Measurements from ENCODE around the gene WWOX.
"Not testable (repeated sequence)": the region's sequence is repeated elsewhere in the genome, so short reads cannot be mapped to it uniquely, and the experiment has no call there.

WWOX gene

DNA sequence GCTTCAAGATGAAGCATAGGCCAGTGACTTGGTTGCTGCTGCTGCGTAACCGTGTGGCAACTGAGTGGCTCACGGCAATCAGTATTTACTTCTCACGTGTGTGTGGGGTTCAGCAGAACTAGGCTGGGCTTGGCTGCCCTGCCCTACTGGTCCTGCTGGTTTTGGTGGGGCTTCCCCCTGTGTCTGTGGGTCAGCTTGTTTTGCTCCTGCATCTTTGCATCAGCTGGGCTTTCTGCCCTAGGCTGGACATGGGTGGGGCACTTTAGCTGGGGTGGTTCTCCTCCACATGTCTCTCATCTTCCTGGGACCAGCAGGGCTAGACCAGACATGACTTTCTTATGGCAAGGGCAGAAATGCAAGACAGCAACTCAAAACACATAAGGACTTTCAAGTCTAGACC, 950.6 kb downstream of the WWOX start:
- DNase-seq (ENCODE audit: low spot score), result no peak
- H3K4me1 Mint-ChIP-seq (ENCODE audit: low read depth), result peaks cover 3% of the 10 kb centered on the region
- no peak overlapping the region for H3K27ac Mint-ChIP-seq
- no peaks in the 10 kb centered on the region for H3K36me3 Mint-ChIP-seq (ENCODE audit: low read depth)
- no peak overlapping the region for H3K4me3 Mint-ChIP-seq
- peaks cover 6% of the 10 kb centered on the region for H3K27me3 Mint-ChIP-seq (ENCODE audit: low read depth)
- peaks cover 5% of the 10 kb centered on the region for H3K9me3 Mint-ChIP-seq

DNA sequence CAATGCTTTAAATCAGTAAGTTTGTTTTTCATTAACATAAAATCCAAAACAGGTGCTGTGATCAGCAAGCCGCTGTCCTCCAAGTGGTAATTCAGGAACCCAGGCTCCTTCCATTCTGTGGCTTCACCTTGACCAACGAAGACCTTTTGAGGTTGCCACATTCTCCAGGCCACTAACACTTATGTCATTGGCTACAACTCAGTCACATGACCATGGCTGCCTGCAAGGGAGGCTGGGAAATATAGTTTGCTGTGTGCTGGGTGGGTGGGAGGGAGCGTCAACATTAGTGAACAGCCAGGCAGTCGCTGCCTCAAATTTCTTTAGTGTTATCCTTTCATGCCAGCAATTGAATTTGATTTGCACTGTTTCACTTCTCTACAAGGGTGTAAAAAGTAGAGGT, 951.9 kb downstream of the WWOX start:
- H3K27me3 Mint-ChIP-seq (ENCODE audit: low read depth), result peaks cover 6% of the 10 kb centered on the region
- no peak overlapping the region for H3K27ac Mint-ChIP-seq
- H3K36me3 Mint-ChIP-seq (ENCODE audit: low read depth), result no peaks in the 10 kb centered on the region
- no peak for DNase-seq (ENCODE audit: low spot score)
- H3K9me3 Mint-ChIP-seq, result peaks cover 5% of the 10 kb centered on the region
- H3K4me1 Mint-ChIP-seq (ENCODE audit: low read depth), result peaks cover 3% of the 10 kb centered on the region
- no peak overlapping the region for H3K4me3 Mint-ChIP-seq

DNA sequence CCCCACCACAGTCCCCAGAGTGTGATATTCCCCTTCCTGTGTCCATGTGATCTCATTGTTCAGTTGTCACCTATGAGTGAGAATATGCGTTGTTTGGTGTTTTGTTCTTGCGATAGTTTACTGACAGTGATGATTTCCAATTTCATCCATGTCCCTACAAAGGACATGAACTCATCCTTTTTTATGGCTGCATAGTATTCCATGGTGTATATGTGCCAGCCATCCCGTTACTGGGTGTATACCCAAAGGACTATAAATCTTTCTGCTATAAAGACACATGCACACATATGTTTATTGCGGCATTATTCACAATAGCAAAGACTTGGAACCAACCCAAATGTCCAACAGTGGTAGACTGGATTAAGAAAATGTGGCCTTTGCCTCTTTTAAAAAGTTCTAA, 952.7 kb downstream of the WWOX start:
- not testable (repeated sequence) for H3K27me3 Mint-ChIP-seq (ENCODE audit: low read depth); DNase-seq (ENCODE audit: low spot score); H3K4me1 Mint-ChIP-seq (ENCODE audit: low read depth); H3K4me3 Mint-ChIP-seq; H3K27ac Mint-ChIP-seq; H3K36me3 Mint-ChIP-seq (ENCODE audit: low read depth); H3K9me3 Mint-ChIP-seq

DNA sequence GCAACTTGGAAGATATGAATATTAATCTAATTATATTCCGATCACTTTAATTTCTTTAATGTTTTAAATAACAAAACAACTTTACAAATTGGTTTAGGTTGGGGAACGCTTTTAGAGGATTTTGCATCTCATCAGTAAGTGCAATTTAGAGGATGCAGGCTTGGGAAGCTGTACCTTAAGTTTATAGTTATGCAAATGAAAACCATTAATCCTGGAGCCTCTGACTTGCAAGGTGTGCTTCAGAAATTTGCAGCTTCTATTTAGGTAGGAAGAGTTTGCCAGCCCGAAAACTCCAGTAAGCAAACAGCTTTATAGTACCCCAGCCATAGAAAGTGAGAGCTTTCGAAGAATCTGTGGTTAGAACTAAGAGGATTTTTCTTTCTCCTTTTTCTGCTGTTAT, 954.1 kb downstream of the WWOX start:
- DNase-seq (ENCODE audit: low spot score), result no peak
- Mint-ChIP-seq H3K4me1 (ENCODE audit: low read depth) (no peaks in the 10 kb centered on the region), H3K27ac (no peak overlapping the region), H3K4me3 (no peak overlapping the region), H3K36me3 (ENCODE audit: low read depth) (no peaks in the 10 kb centered on the region), H3K9me3 (peaks cover 5% of the 10 kb centered on the region), H3K27me3 (ENCODE audit: low read depth) (peaks cover 8% of the 10 kb centered on the region)

DNA sequence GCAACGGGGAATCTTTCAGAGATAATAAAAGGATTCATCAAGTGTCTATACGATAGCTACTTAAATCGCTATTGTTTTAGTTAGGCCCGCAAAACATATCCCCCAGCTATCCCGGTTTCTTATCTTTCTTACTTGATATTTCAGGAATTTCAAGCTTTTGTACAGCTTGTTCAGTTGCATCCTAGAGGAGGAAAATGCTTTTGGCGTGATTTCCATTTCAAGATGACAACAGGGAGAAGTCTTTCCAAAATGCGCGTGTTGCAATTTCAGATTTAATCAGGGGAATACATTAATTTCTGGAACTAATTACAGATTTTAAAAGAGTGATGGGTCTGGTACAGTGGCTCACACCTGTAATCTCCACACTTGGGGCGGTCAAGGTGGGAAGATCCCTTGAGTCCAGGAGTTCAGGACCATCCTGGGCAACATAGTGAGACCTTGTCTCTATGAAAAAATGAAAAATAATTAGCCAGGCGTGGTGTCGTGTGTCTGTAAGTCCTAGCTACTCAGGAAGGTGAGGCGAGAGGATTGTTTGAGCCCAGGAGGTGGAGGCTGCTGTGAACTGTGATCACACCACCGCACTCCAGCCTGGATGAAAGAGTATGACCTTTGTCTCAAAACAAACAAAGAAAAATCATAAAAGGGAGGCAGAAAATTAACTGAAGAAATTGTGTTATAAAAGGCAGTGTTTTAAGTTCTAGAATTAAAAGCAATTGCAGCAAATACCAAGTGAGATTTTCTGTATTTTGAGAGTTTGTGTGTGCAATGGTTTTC, 954.9 kb downstream of the WWOX start:
- peaks cover 8% of the 10 kb centered on the region for H3K27me3 Mint-ChIP-seq (ENCODE audit: low read depth)
- H3K4me3 Mint-ChIP-seq, result no peak overlapping the region
- DNase-seq (ENCODE audit: low spot score), result no peak
- H3K27ac Mint-ChIP-seq, result no peak overlapping the region
- no peaks in the 10 kb centered on the region for H3K4me1 Mint-ChIP-seq (ENCODE audit: low read depth)
- H3K9me3 Mint-ChIP-seq, result peaks cover 5% of the 10 kb centered on the region
- H3K36me3 Mint-ChIP-seq (ENCODE audit: low read depth), result no peaks in the 10 kb centered on the region

DNA sequence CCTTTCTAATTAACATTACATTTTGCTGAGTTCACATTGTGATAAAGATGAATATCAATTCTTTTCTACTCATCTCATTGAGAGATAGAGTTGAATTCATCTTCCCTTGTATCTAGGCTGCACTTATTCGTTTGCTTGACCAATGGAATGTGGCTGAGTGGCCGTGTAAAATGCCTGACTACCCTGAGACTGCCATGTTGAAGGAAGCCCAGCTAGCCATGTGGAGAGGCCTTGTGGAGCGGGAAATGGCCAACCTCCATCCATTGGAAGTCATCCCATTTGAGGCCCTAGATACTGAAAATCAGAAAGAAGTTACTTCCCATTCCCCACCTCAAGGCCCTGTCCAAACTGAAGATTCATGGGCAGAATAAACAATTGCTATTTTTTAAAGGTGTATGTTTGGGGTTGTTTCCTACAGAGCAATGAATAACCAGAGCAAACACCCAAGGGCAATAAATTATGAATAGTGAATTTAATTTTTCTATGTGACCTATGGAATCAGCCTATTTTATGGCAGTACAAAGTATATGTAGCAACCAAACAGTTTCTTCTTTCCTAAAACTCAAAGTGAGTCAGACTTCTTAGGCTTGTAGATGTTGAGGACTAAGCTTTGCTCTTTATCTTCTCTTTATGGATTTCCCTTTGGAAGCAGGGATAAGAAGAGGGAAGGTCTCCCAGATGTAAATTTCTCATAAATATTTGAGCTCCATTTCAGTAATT, 956.0 kb downstream of the WWOX start:
- Mint-ChIP-seq H3K27me3 (ENCODE audit: low read depth) (peaks cover 10% of the 10 kb centered on the region), H3K36me3 (ENCODE audit: low read depth) (no peaks in the 10 kb centered on the region), H3K4me1 (ENCODE audit: low read depth) (no peaks in the 10 kb centered on the region), H3K27ac (no peak overlapping the region), H3K9me3 (peaks cover 5% of the 10 kb centered on the region), H3K4me3 (no peak overlapping the region)
- no peak for DNase-seq (ENCODE audit: low spot score)

DNA sequence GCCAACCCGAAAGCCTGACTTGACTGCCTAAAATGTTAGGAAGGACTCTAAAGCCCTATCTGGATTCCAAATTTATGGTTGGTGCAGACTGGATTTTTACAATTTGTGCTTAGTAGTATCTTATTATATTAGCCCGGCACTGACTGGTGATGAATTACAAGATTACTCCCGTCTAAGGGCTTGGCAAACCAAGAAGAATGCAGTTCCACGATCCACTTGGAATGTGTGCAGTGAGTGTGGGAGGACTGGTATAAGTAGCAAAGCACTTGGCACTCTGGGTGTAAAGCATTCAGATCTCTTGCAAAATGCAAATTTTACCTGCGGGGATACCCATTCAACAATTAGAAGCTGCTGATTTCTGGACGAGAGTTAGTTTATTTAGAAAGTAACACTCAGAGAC, 961.7 kb downstream of the WWOX start:
- DNase-seq (ENCODE audit: low spot score), result no peak

DNA sequence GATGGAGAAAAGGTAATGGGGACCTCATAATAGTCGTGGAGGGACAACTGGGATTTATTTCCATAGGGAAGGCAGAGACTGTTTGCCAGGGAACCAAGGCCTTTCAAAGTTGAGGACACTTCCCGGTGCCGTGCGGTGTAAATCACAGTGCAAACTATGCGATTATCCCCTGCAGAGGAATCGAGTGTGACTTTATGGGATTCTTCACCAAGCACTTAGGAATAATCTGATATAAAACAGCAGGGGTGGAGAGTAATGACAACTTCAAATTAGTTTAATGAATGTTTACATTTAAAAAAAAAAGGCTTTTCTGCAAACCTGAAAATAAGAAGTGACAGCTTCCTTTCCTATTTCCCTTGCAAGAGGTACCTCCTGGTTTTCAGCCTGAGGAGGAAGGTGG, 962.9 kb downstream of the WWOX start:
- peaks cover 1% of the 10 kb centered on the region for H3K4me1 Mint-ChIP-seq (ENCODE audit: low read depth)
- H3K27me3 Mint-ChIP-seq (ENCODE audit: low read depth), result peaks cover 12% of the 10 kb centered on the region
- no peak for DNase-seq (ENCODE audit: low spot score)
- H3K36me3 Mint-ChIP-seq (ENCODE audit: low read depth), result no peaks in the 10 kb centered on the region
- no peak overlapping the region for H3K27ac Mint-ChIP-seq
- H3K4me3 Mint-ChIP-seq, result no peak overlapping the region
- no peaks in the 10 kb centered on the region for H3K9me3 Mint-ChIP-seq

More for the DNA sequence above, 961.7 kb downstream of the WWOX start:
- Mint-ChIP-seq H3K36me3 (ENCODE audit: low read depth) (no peaks in the 10 kb centered on the region), H3K27ac (no peak overlapping the region), H3K4me3 (no peak overlapping the region), H3K27me3 (ENCODE audit: low read depth) (peaks cover 12% of the 10 kb centered on the region), H3K4me1 (ENCODE audit: low read depth) (no peaks in the 10 kb centered on the region), H3K9me3 (no peaks in the 10 kb centered on the region)

DNA sequence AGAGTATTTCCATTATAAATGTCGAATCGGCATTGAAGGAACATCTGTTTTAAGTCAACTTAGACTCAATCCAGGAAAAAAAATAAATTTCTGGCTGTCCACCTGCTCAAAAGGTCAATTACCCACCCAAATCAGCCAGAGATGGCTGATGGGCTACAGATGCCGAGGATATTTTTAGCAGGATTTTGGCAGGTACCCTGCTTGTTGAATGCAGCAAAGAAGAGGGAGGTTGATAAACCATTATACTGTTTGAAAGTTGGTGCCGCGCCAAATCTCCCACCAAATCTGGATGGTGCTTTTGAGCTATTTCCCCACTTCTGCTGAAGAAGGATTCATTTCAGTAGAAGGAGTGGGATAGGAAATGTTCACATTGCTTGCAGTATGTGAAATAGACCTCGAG, 963.4 kb downstream of the WWOX start:
- Mint-ChIP-seq H3K4me3 (no peak overlapping the region), H3K9me3 (no peaks in the 10 kb centered on the region), H3K36me3 (ENCODE audit: low read depth) (no peaks in the 10 kb centered on the region), H3K27me3 (ENCODE audit: low read depth) (peaks cover 12% of the 10 kb centered on the region), H3K4me1 (ENCODE audit: low read depth) (peaks cover 4% of the 10 kb centered on the region), H3K27ac (no peak overlapping the region)
- DNase-seq (ENCODE audit: low spot score), result no peak

DNA sequence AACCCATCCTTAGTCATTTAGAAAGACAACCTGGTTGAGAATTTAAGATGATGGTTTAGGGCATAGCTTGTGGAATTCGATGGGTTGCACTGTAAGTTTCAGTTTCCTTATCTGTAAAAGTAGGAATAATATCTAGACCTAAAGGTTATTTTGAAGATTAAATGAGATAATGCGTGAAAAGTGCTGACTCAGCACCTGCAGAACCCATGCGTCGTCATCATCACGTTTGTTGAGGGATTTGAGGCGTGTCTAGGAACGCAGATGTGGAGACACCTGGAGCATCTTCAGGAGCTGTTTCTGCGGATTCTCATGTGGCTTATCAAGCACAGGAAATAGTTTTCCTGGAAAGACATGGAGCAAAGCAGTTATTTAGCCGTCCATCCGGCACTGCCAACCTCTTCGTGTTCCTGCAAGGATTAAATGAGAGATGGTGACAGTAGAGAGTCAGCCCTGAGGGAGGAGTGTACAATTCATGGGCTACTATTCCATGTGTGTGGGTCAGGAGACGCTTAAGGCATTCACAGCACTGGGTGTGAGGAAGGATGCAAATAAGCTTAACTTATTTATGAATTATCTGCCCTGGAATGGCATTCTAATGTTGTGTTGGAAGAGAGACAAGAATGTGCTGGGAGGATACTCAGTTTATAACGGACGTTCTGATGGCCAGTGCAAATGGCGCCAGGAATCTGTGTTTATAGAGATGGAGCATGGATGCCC, 965.0 kb downstream of the WWOX start:
- DNase-seq (ENCODE audit: low spot score), result no peak
- no peaks in the 10 kb centered on the region for H3K36me3 Mint-ChIP-seq (ENCODE audit: low read depth)
- no peak overlapping the region for H3K4me3 Mint-ChIP-seq
- H3K27ac Mint-ChIP-seq, result no peak overlapping the region
- peaks cover 10% of the 10 kb centered on the region for H3K27me3 Mint-ChIP-seq (ENCODE audit: low read depth)
- no peaks in the 10 kb centered on the region for H3K9me3 Mint-ChIP-seq
- peaks cover 7% of the 10 kb centered on the region for H3K4me1 Mint-ChIP-seq (ENCODE audit: low read depth)

DNA sequence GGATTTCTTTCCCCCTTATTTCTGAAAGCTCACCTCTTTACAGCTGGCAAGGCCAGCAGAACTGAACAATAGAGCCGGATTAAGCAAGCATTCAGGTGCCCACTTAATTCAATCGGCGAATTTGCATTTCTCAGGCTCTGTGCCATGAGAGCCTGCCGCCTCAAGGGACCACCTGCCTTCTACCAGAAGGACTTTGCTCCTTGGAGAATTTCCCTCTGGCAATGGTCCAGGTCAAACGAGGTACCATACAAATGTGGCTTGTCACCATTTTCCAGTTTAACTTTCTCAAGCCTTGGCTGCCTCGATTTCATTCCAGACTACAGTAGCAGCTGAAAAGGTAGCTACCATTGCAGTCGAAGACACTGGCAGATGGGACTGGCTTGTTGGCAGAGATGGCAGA, 967.1 kb downstream of the WWOX start:
- H3K36me3 Mint-ChIP-seq (ENCODE audit: low read depth), result no peaks in the 10 kb centered on the region
- no peak for DNase-seq (ENCODE audit: low spot score)
- no peaks in the 10 kb centered on the region for H3K9me3 Mint-ChIP-seq
- H3K27me3 Mint-ChIP-seq (ENCODE audit: low read depth), result peaks cover 6% of the 10 kb centered on the region
- no peak overlapping the region for H3K4me3 Mint-ChIP-seq
- peaks cover 10% of the 10 kb centered on the region for H3K4me1 Mint-ChIP-seq (ENCODE audit: low read depth)
- H3K27ac Mint-ChIP-seq, result no peak overlapping the region

DNA sequence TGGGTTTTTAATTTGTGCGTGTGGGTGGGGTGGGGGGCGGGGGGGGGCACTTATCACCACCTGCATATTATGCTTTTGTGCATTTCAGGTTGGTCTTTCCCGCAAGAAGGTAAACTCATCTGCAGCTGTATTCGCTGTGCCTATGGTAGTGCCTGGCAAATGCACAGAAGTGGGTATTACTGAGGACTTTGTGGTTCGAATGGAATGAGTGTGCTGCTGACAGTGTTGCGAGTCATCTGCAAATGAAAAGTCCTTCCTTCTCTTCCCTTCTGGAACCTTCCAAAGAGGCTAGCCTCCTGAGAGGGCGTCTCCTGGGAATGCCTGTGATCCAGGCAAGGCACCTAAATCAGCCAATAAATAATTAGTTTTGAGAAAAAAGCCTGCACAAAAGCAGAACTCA, 968.1 kb downstream of the WWOX start:
- Mint-ChIP-seq H3K9me3 (no peaks in the 10 kb centered on the region), H3K36me3 (ENCODE audit: low read depth) (no peaks in the 10 kb centered on the region), H3K27ac (no peak overlapping the region), H3K27me3 (ENCODE audit: low read depth) (peaks cover 2% of the 10 kb centered on the region), H3K4me3 (no peak overlapping the region), H3K4me1 (ENCODE audit: low read depth) (peaks cover 10% of the 10 kb centered on the region)
- no peak for DNase-seq (ENCODE audit: low spot score)

DNA sequence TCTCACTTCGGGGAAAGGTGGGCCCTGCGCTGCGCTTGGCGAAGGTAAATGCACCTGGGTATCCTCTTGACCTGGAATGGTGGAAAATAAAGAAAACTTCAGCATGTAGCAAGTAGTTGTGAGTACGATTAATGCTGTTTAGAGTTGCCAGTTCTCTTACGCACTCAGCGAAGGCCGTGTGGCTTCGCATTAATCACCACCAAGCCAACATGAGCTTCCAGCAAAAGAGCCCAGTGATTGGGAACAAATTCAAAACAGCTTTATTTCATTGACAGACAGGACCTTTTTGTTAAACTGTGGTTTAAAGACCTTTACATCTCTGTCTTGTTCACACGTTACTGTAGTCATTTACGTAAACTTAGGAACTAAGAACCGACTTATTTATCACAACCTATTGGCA, 969.7 kb downstream of the WWOX start:
- H3K27ac Mint-ChIP-seq, result no peak overlapping the region
- H3K9me3 Mint-ChIP-seq, result no peaks in the 10 kb centered on the region
- no peak overlapping the region for H3K4me3 Mint-ChIP-seq
- no peaks in the 10 kb centered on the region for H3K27me3 Mint-ChIP-seq (ENCODE audit: low read depth)
- no peak for DNase-seq (ENCODE audit: low spot score)
- peaks cover 17% of the 10 kb centered on the region for H3K4me1 Mint-ChIP-seq (ENCODE audit: low read depth)
- H3K36me3 Mint-ChIP-seq (ENCODE audit: low read depth), result no peaks in the 10 kb centered on the region

DNA sequence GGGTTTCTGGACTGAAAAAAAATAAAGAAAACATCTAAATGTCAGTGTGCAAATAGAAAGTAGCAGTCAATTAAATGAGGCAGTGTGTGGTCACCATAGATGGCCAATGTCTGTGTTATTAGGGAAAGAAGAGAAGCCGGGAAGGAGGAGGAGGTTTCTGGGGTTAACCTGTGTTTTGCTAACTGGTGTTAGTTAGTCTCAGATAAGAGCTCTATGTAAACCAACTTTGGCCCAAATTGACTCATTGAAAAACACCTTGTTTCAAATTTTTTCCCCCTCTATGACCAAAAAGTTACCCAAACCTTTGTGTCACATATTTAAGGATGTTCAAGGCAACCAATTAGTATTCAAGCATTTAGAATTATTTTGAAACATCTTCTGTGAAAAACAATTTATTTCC, 970.2 kb downstream of the WWOX start:
- H3K36me3 Mint-ChIP-seq (ENCODE audit: low read depth), result no peaks in the 10 kb centered on the region

More for the DNA sequence above, 970.2 kb downstream of the WWOX start:
- H3K9me3 Mint-ChIP-seq, result no peaks in the 10 kb centered on the region
- H3K4me3 Mint-ChIP-seq, result no peak overlapping the region
- no peaks in the 10 kb centered on the region for H3K27me3 Mint-ChIP-seq (ENCODE audit: low read depth)
- no peak overlapping the region for H3K27ac Mint-ChIP-seq
- peaks cover 19% of the 10 kb centered on the region for H3K4me1 Mint-ChIP-seq (ENCODE audit: low read depth)
- no peak for DNase-seq (ENCODE audit: low spot score)
